Stomach smooth muscle (tissue), 2 donors: ENCODE data around the gene PCSK6.
A peak's percentile ranks its signal among the peaks of the same experiment; 100 is the strongest.

Experiments
- H3K27ac ChIP-seq: one replicate; pipeline ENCODE4 v1.7.0; 2013; ENCODE audit warnings: mild to moderate bottlenecking, low read length, inconsistent platforms
- H3K27me3 ChIP-seq, 2 donors: one replicate each; pipeline ENCODE4 v1.7.0; 2013; ENCODE audit warnings: low read length in 2 of 2; ENCODE audit not compliant: insufficient read depth in 2 of 2, control insufficient read depth in 1 of 2
- H3K36me3 ChIP-seq, 2 donors: one replicate each; pipeline ENCODE4 v1.7.0; 2013; ENCODE audit warnings: low read length in 2 of 2; ENCODE audit not compliant: control insufficient read depth in 2 of 2, insufficient read depth in 2 of 2
- H3K4me1 ChIP-seq: one replicate; pipeline ENCODE4 v1.7.0; 2013; ENCODE audit warnings: low read length; ENCODE audit not compliant: control insufficient read depth, insufficient read depth
- H3K4me3 ChIP-seq, 2 donors: one replicate each; pipeline ENCODE4 v1.7.0; 2013; ENCODE audit warnings: low read length in 2 of 2
- H3K9ac ChIP-seq, 2 donors: one replicate each; pipeline ENCODE4 v1.7.0; 2013; ENCODE audit warnings: low read length in 2 of 2, mild to moderate bottlenecking in 1 of 2
- H3K9me3 ChIP-seq, 2 donors: one replicate each; pipeline ENCODE4 v1.7.0; 2013; ENCODE audit warnings: low read length in 2 of 2; ENCODE audit not compliant: control insufficient read depth in 2 of 2
- donor health status: healthy.
- donor health status: Pancreatic carcinoma.

The PCSK6 gene

DNA sequence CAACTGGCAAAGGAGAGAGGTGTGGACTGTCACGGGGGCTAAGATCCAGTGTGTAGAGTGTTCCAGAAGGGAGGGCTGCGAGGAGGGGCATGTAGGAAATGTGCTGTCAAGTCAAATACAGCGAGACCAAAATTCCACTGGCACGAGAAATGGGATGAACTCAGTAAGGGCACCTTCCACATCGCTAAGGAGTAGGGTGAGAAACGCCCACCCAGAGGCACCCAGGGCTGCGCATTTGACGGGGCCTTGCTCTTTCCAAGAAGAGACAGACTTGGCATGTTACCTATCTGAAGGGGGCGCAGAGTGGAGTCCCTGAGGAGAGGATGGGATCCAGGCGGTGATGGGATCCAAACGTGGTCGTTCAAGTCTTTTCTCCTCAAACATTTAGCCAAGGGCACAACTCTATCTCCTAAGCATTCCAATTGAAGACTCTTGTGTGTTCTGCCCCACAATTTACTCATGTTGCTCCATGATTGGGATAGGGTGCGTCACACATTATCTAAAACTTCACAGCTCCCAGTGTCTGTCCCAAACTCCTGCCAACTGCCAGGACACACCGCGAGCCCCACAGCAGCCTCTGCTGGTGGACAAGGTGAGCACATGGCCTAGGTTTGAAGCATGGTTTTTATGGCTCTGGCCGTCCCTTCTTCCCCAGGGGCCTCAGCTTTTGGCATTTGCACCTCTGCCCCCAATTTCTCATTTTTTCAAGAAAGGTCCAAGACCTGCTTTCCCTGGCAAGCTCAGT lies 219.9 kb downstream of the PCSK6 start:
- Histone ChIP-seq H3K4me3 (no peak overlapping the region), H3K36me3 (peaks cover 37 to 46% of the 10 kb centered on the region in 2 donors), H3K27me3 (no peaks in the 10 kb centered on the region), H3K27ac (no peak overlapping the region), H3K9me3 (no peaks in the 10 kb centered on the region), H3K4me1 (peaks cover 4% of the 10 kb centered on the region), H3K9ac (no peak overlapping the region)

DNA sequence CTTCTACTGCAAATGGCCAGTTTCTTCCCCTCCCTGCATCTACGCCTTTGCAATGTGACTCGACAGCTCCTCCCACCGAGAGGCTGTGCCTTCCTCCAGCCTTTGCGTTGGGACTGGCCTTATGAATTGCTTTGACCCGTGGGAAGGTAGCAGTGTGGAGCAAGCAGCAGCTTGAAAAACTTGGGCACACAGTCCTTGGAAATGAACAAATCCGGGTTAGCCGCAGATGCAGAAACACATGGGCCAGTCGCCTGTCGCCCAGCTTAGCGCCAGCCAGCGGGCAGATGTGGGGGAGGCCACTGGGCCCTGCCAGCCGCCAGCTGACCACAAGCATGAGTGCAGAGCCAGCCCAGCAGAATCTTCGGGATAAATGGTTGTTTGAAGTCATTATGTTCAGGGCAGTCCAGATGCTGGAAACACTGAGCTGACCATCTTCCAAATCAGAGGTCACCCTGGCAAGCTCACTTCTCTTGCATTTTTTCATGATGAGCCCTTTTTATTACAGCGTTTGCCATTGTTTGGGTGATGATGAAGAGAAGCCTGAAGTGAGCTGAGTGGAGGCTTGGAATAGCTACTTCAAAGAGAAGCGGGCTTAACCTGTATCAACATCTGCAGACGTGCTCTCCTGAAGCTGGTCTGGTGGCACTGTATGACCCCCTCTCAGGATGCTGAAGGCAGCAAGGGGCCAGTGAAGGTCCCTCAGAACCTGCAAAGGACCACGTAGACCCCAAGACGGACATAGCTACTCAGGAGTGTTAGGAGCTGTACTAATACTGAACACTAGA lies 222.0 kb downstream of the PCSK6 start:
- Histone ChIP-seq H3K36me3 (peaks cover 19 to 25% of the 10 kb centered on the region in 2 donors), H3K4me3 (peak overlapping the region in 1 of 2 donors; percentile 22), H3K9me3 (no peaks in the 10 kb centered on the region), H3K9ac (no peak overlapping the region), H3K4me1 (peaks cover 4% of the 10 kb centered on the region), H3K27ac (no peak overlapping the region), H3K27me3 (no peaks in the 10 kb centered on the region)

DNA sequence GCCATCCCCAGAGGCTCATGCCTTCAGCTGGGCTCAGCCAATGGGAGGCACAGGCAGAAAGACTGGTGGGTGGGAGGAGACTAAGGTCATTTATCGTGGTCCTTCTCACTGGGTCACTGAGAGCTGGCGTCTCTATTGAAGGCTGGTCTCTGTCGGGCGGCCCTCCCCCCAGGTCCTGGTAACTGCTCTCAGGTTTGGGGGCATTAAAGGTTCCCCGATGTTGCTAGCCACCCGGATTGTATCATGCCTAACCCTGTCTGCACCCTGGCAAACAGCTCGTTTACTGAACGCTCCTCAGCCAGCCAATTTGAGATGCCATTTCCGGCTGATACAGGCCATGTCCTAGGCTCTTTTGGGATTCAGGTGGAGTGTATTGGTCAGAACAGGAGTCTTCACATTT lies 222.7 kb downstream of the PCSK6 start:
- Histone ChIP-seq H3K9ac (no peak overlapping the region), H3K27me3 (no peaks in the 10 kb centered on the region), H3K36me3 (peaks cover 14 to 20% of the 10 kb centered on the region in 2 donors), H3K4me3 (peak overlapping the region in 1 of 2 donors; percentile 22), H3K27ac (no peak overlapping the region), H3K9me3 (no peaks in the 10 kb centered on the region), H3K4me1 (peaks cover 4% of the 10 kb centered on the region)

DNA sequence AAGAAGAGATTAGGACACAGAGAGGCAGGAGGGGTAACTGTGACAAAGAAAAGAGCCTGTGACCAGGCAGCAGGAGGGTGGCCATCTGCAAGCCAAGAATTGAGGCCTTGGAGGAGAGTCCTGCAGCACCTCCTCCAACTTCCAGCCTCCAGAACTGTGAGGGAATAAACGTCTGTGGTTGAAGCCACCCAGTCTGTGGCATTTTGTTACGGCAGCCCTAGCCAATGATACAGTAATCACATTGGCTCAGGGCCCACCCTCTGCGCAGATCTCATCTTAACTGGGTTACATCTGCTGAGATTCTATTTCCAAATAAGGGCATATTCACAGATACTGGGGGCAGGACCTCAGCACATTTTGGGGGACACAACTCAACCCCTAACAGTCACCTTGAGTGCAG lies 223.5 kb downstream of the PCSK6 start:
- H3K27me3 ChIP-seq, result no peaks in the 10 kb centered on the region
- no peaks in the 10 kb centered on the region for H3K9me3 ChIP-seq
- peaks cover 7 to 12% of the 10 kb centered on the region in 2 donors for H3K36me3 ChIP-seq
- no peak overlapping the region for H3K4me3 ChIP-seq
- H3K4me1 ChIP-seq, result peaks cover 4% of the 10 kb centered on the region
- H3K27ac ChIP-seq, result no peak overlapping the region
- no peak overlapping the region for H3K9ac ChIP-seq

DNA sequence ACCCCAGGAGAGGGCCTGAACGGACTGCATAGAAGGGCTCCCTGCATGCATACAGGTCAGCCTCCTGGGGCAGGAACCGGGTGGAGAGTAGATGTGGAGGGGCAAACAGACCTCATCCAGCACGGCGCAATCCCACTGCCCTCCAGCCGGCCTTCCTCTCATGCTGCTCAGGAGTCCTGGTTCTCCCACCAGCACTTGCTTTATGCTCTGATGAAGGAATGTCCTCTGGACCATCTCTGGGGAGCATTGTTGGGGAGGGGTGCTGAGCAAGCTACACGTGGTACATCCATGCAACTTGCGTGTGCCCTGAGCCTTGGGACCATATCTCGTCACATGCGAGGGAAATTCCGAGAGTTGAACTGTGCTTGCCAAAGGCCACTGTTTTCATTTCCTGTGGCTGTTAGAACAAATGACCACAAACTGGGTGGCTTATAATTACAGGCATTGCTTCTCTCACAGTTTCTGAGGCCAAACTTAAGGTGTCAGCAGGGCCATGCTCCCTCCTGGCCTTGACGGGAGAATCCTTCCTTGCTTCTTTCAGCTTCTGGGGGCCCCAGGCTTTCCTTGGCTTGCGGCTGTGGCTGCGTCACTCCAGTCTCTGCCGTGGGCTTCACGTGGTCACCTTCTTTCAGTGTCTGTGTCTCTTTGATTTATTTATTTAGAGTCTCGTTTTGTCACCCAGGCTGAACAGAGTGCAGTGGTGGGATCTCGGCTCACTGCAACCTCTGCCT lies 224.4 kb downstream of the PCSK6 start:
- H3K4me3 ChIP-seq, result no peak overlapping the region
- peaks cover 4% of the 10 kb centered on the region for H3K4me1 ChIP-seq
- no peaks in the 10 kb centered on the region for H3K27me3 ChIP-seq
- peaks cover 0 to 5% of the 10 kb centered on the region in 2 donors for H3K36me3 ChIP-seq
- no peak overlapping the region for H3K9ac ChIP-seq
- H3K27ac ChIP-seq, result no peak overlapping the region
- no peaks in the 10 kb centered on the region for H3K9me3 ChIP-seq

DNA sequence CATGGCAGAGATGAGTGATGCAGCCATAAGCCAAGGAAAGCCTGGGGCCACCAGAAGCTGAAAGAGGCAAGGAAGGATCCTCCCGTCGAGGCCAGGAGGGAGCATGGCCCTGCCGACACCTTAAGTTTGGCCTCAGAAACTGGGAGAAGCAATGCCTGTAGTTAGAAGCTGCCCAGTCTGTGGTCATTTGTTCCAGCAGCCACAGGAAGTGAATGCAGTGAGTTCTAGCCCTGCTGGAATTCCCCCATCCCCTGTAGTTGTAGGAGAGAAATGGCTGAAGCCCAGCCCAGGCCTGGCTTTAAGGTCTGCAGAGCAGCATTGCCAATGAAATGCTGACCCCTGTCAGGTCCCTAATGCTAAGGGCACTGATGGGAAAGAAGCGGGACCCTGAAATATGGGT lies 225.5 kb downstream of the PCSK6 start:
- no peak overlapping the region for H3K27ac ChIP-seq
- peaks cover 0 to under 1% of the 10 kb centered on the region in 2 donors for H3K36me3 ChIP-seq
- no peaks in the 10 kb centered on the region for H3K9me3 ChIP-seq

DNA sequence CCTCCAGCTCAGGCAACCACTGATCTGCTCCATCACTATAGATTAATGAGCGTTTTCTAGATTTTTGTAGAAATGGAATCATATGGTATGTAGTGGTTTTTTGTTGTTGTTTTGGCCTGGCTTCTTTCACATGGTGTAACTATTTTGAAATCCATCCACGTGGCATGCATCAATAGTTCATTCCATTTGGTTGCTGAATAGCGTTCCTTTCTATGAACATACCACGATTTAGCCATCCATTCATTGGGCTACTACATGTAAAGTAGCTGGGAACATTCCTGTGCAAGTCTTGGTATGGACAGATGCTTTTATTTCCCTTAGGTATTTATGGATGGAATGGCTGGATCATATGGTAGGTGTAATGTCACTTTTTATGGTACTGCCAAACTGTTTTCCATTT lies 227.0 kb downstream of the PCSK6 start:
- no peaks in the 10 kb centered on the region for H3K27me3 ChIP-seq
- H3K4me1 ChIP-seq, result peaks cover 4% of the 10 kb centered on the region
- no peaks in the 10 kb centered on the region for H3K36me3 ChIP-seq
- no peaks in the 10 kb centered on the region for H3K9me3 ChIP-seq
- H3K9ac ChIP-seq, result no peak overlapping the region
- no peak overlapping the region for H3K27ac ChIP-seq
- H3K4me3 ChIP-seq, result no peak overlapping the region

More for the DNA sequence above, 225.5 kb downstream of the PCSK6 start:
- Histone ChIP-seq H3K4me1 (peaks cover 4% of the 10 kb centered on the region), H3K9ac (no peak overlapping the region), H3K4me3 (no peak overlapping the region), H3K27me3 (no peaks in the 10 kb centered on the region)

DNA sequence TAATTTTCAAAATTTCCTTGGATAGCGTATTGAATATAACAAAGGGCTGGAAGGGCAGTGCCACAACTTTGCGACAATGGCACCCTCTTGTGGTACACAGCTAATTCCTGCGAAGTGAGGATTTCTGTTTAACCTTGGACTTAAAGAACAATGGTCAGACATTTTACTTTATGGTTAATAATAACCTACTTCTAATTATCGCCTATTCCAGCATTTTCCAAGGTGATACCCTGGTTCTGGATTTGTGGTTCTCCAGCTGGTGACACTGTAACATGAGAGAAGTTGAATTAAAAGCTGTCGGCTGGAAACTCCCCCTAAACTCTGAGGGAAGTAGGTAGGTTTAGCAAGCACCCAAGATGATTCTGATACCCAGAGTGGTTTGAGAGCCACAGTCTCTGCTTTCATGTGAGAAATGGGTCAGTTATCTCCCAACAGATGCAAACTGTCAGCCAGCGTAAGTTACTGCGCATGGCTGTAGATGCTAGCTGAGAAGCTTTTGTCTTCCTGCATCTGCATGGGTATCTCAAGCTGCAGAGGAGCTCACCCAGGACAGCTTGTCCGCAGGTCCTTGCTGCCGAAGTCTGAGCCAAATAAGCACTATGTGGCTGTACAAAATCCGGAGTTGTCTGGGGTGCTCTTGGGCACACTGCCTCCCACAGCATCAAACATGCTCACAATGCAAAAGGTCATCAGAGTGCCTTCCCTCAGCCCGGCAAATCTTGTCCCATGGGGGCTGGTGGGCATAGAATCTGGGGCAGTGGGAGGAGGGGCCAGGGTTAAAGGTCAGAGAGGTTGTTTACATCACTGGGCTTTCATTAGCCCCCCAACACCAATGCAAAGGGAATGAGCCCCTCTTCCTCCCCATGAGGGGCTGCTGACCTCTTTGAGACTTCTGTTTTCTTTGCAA lies 231.0 kb downstream of the PCSK6 start:
- Histone ChIP-seq H3K4me1 (peaks cover 4% of the 10 kb centered on the region), H3K27me3 (no peaks in the 10 kb centered on the region), H3K27ac (no peak overlapping the region), H3K4me3 (no peak overlapping the region), H3K36me3 (no peaks in the 10 kb centered on the region), H3K9ac (peak overlapping the region in 1 of 2 donors; percentile 29), H3K9me3 (no peaks in the 10 kb centered on the region)

DNA sequence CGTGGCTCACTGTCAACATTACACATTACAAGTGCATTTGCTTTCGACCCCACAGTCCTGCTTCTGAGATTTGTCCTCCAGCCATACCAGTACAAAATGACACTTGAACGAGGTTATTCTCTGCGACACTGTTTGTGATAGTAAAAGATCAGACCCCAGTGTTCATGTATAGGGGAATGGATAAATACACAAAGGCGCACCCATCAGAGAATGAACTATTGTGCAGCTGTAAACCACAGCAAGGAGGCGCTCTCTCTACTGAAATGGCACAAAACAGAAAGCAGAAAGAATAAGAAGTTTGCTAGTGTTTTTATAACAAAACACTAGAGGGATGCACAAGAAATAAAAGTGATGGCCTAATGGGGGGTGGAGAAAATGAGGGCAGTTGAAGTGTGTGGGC lies 232.8 kb downstream of the PCSK6 start:
- Histone ChIP-seq H3K27me3 (no peaks in the 10 kb centered on the region), H3K9ac (no peak overlapping the region), H3K4me1 (peaks cover 4% of the 10 kb centered on the region), H3K4me3 (no peak overlapping the region), H3K9me3 (no peaks in the 10 kb centered on the region), H3K27ac (no peak overlapping the region), H3K36me3 (no peaks in the 10 kb centered on the region)
